ENCODE data around the gene TMEFF2.
A peak's percentile ranks its signal among the peaks of the same experiment; 100 is the strongest.

The TMEFF2 gene

DNA sequence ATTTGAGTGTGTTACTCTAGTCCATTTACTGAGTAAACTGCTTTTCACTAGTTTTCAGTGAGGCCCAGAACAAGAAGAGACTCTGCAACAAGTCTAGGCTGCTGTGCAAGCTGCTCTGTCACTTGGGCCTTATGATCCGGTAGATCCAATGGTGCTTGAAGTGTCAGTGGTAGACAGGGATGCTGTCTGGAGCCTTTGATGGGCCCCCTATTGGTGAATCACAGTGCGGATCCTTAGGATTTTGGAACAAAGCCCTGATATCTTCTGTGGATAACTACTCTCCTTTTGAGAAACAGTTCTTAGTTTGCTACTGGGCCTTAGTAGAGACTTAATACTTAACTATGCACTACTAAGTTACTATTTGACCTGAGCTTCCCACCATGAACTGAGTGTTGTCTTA lies 150.2 kb downstream of the TMEFF2 start:
- CTCF ChIA-PET = interaction anchor here (0.8 kb wide), 1 partner anchor 232 kb away, joined by 3 read pairs; no protein-coding TSS in a partner anchor
- no peak overlapping the region for H3K4me3 ChIP-seq (ENCODE audit: low read depth, low read length)
- POLR2A ChIA-PET = no interaction called here
- TF ChIP-seq, protein P1, sequence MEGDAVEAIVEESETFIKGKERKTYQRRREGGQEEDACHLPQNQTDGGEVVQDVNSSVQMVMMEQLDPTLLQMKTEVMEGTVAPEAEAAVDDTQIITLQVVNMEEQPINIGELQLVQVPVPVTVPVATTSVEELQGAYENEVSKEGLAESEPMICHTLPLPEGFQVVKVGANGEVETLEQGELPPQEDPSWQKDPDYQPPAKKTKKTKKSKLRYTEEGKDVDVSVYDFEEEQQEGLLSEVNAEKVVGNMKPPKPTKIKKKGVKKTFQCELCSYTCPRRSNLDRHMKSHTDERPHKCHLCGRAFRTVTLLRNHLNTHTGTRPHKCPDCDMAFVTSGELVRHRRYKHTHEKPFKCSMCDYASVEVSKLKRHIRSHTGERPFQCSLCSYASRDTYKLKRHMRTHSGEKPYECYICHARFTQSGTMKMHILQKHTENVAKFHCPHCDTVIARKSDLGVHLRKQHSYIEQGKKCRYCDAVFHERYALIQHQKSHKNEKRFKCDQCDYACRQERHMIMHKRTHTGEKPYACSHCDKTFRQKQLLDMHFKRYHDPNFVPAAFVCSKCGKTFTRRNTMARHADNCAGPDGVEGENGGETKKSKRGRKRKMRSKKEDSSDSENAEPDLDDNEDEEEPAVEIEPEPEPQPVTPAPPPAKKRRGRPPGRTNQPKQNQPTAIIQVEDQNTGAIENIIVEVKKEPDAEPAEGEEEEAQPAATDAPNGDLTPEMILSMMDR (IDR thresholded peaks at IDR 0.05; ENCODE audit: insufficient read depth, low read length, missing control alignments) = no peak
- DNase-seq (ENCODE audit: low read depth, low spot score) = no peak

DNA sequence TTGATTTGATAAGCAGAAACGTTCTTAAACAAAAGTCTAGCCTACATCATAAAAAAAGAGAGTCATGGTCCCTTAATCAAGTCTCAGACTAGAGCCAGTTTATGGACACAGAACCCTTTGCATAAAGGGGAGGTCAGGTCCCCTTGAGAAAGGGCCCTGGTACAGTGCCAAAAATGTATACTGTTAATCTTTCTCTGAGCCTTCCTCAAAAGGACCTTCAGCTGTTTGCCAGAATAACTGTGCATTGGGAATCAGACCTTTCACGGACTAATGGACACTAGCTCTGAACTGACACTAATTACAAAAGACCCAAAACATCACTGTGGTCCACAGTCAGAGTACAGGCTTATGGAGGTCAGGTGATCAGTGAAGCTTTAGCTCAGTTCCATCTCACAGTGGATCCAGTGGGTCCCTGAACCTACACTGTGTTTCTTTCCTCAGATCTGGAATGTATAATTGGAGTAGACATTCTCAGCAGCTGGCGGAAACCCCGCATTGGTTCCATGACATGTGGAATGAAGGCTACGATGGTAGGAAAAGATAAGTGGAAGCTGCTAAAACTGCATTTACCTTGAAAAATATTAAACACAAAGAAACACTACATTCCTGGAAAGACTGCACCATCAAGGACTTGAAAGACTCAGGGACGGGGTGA lies 151.4 kb downstream of the TMEFF2 start:
- ChIA-PET POLR2A (no interaction called here), CTCF (no interaction called here)
- DNase-seq (ENCODE audit: low read depth, low spot score) = no peak

DNA sequence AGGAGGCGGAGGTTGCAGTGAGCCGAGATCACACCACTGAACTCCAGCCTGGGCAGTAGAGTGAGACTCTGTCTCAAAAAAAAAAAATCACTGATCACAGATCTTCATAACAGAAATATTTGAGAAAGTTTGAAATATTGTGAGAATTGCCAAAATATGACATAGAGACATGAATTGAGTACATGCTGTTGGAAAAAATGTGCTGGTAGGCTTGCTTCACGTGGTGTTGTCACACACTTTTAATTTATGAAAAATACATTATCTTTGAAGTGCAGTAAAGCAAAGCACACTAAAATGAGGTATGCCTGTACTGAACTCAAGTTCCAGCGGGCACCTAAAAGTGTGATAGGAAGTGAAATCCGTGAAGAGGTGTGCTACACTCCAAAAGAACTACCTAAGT lies 152.6 kb downstream of the TMEFF2 start:
- POLR2A ChIA-PET = no interaction called here
- TF ChIP-seq, protein P1 (IDR thresholded peaks at IDR 0.05; ENCODE audit: insufficient read depth, low read length, missing control alignments) = no peak
- no peak overlapping the region for H3K4me3 ChIP-seq (ENCODE audit: low read depth, low read length)
- CTCF ChIA-PET = no interaction called here
- DNase-seq (ENCODE audit: low read depth, low spot score) = no peak

More for the DNA sequence above, 151.4 kb downstream of the TMEFF2 start:
- TF ChIP-seq, protein P1 (IDR thresholded peaks at IDR 0.05; ENCODE audit: insufficient read depth, low read length, missing control alignments) = no peak
- H3K4me3 ChIP-seq (ENCODE audit: low read depth, low read length) = no peak overlapping the region

DNA sequence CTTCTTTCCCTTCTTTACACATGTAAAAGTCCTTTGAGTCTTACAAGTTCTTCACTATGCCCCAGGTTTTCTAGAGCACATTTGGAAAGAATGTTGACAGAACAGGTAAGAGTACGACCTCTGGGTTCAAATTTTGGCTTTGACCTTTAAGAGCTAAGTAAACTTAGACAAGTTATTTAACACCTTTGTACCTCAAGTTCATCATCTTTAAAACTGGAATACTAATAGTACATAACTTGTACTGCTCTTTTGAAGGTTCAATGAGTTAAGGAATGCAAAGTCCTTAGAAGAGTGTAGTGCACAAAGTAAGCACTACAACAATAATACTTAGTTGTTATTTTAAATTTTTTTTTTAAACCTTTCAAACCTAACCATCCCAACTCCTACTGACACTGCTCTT lies 156.6 kb downstream of the TMEFF2 start:
- no peak for DNase-seq (ENCODE audit: low read depth, low spot score)
- H3K4me3 ChIP-seq (ENCODE audit: low read depth, low read length) = no peak overlapping the region
- CTCF ChIA-PET = no interaction called here
- TF ChIP-seq, protein P1 (IDR thresholded peaks at IDR 0.05; ENCODE audit: insufficient read depth, low read length, missing control alignments) = no peak
- POLR2A ChIA-PET = no interaction called here

DNA sequence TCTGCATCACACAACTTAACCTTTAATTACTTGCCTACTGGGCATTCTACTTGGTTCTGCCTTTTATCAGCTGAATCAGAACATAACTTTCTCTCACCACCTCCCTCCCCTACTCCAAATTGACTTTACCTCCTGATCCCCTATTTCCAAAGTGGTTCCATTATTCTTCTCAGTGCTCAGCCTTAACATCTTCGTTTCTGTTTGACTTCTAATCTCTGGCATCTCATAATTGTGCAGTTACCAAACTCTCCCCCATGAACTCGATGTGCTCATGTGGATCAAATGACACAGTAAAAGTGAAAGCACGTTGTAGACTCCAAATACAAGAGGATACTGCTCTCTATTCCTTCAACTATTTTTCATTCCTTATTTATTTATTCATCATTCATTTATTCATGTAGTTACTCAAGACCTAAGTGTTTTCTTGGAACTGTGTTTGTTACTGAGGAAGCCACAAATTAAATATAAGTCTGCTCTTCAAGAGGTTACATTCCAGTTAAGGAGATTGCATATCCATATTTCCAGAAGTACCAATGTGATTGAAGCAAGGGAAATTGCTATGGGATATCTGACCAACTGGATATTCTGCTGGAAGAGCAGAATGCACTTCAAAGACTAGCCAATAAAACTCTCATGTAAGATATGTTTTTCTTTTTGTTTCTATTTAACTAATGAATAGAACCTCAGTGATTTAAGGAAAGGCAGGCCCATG lies 158.8 kb downstream of the TMEFF2 start:
- ChIA-PET POLR2A (no interaction called here), CTCF (no interaction called here)
- peak; percentile 14 for DNase-seq (ENCODE audit: low read depth, low spot score)
- H3K4me3 ChIP-seq (ENCODE audit: low read depth, low read length) = no peak overlapping the region
- TF ChIP-seq, protein P1 (IDR thresholded peaks at IDR 0.05; ENCODE audit: insufficient read depth, low read length, missing control alignments) = no peak

DNA sequence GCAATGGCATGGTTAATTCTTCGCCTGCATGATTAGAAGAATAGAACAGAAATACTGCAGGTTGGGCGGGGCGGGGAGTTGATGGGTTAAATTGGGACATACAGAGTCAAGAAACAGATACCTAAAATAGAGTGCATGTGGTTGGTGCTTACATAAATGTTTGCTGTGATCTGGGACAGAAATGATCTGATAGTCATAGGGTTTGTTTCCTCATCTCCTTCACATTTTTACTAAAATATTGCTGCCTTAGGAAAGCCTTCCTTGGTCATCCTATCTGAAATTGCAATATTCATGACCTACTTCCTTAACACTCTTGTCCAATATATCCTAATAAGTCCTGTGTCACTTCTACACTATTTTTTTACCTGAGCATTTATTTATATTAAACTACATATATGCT lies 163.9 kb downstream of the TMEFF2 start:
- DNase-seq (ENCODE audit: low read depth, low spot score) = no peak
- TF ChIP-seq, protein P1 (IDR thresholded peaks at IDR 0.05; ENCODE audit: insufficient read depth, low read length, missing control alignments) = no peak
- ChIA-PET CTCF (no interaction called here), POLR2A (no interaction called here)
- no peak overlapping the region for H3K4me3 ChIP-seq (ENCODE audit: low read depth, low read length)
